Caco-2 (cell line): Measurements from ENCODE around the gene LDLRAD4. TPM values are rescaled to one million over a fixed set of nuclear protein-coding genes. Genes with fewer than 3 reads are reported as not detected.

Experiments used
- BruUV-seq: library from RNA; stranded (reverse); fragments of 400-500 nt; replicated peaks from 2 replicates; lab custom pipeline; 2021; lab: Mats Ljungman, UMichigan
- CTCF ChIA-PET: fragments of 300-600 bp; sonication (Branson Sonifier 250); formaldehyde crosslinking; loops from one replicate; lab custom pipeline; 2022; ENCODE audit warnings: antibody characterized with exemption; lab: Charles Lee
- POLR2A ChIA-PET: fragments of 300-600 bp; sonication (Branson Sonifier 250); formaldehyde crosslinking; loops from one replicate; lab custom pipeline; 2022; ENCODE audit warnings: antibody characterized with exemption; lab: Charles Lee
- DNase-seq, 2 experiments: peaks; one replicate each; pipeline versions ENCODE4 v3.0.0 to v3.0.0-alpha.2; 2020 to 2022
- H3K27me3 ChIP-seq: replicated peaks from 2 replicates; pipeline ENCODE4 v1.6.0; 2011; ENCODE audit warnings: low read length; ENCODE audit not compliant: control insufficient read depth, insufficient read depth
- H3K36me3 ChIP-seq: 2 replicates; pipeline ENCODE4 v1.5.1; 2011; ENCODE audit warnings: low read length; ENCODE audit not compliant: control insufficient read depth, insufficient read depth
- H3K4me1 ChIP-seq: fragments of 250-450 bp; sonication (Bioruptor Pico); 2 replicates; pipeline ENCODE4 v1.5.1; 2020; ENCODE audit warnings: mild to moderate bottlenecking
- H3K4me3 ChIP-seq: 2 replicates; pipeline ENCODE4 v1.5.1; 2011; ENCODE audit warnings: low read depth, mild to moderate bottlenecking, control low read depth, low read length
- H3K9me3 ChIP-seq: fragments of 250-450 bp; sonication (Bioruptor Pico); 2 replicates; pipeline ENCODE4 v1.5.1; 2020; ENCODE audit warnings: mild to moderate bottlenecking, moderate library complexity
- H3K27ac Mint-ChIP-seq: one replicate; pipeline ENCODE4 v1.8.0; 2022; ENCODE audit warnings: mixed read lengths; ENCODE audit not compliant: unreplicated experiment
- H3K27me3 Mint-ChIP-seq: one replicate; pipeline ENCODE4 v1.8.0; 2022; ENCODE audit warnings: mixed read lengths; ENCODE audit not compliant: insufficient read depth, unreplicated experiment
- H3K36me3 Mint-ChIP-seq: one replicate; pipeline ENCODE4 v1.8.0; 2022; ENCODE audit warnings: mild to moderate bottlenecking, mixed read lengths; ENCODE audit not compliant: insufficient read depth, unreplicated experiment
- H3K4me1 Mint-ChIP-seq: one replicate; pipeline ENCODE4 v1.8.0; 2022; ENCODE audit warnings: low read depth, mixed read lengths; ENCODE audit not compliant: unreplicated experiment
- H3K4me3 Mint-ChIP-seq: one replicate; pipeline ENCODE4 v1.8.0; 2022; ENCODE audit warnings: mild to moderate bottlenecking, moderate library complexity, mixed read lengths; ENCODE audit not compliant: unreplicated experiment
- H3K9me3 Mint-ChIP-seq: one replicate; pipeline ENCODE4 v1.8.0; 2022; ENCODE audit warnings: mixed read lengths; ENCODE audit not compliant: unreplicated experiment
- CTCF ChIP-seq, 2 experiments: fragments of 200-600 bp in 1 of 2; IDR thresholded peaks; 1 replicate in 1 of 2; 2 replicates in 1 of 2; pipeline versions ENCODE4 v1.5.1 to v1.8.0; 2011 to 2022; ENCODE audit warnings: antibody characterized with exemption in 1 of 2, control low read depth in 1 of 2, inconsistent platforms in 1 of 2, low read depth in 1 of 2, low read length in 1 of 2, mild to moderate bottlenecking in 1 of 2, moderate library complexity in 1 of 2; ENCODE audit not compliant: insufficient read depth in 1 of 2, severe bottlenecking in 1 of 2, unreplicated experiment in 1 of 2
- intact Hi-C: fragments of 100-400 bp; cut with micrococcal nuclease; formaldehyde crosslinking; loops from one replicate; pipeline ENCODE4 v1.10.0; 2022; ENCODE audit not compliant: unreplicated experiment
- total RNA-seq: library from RNA; stranded (reverse); gene quantifications from 2 replicates; pipeline ENCODE4 v1.2.3, GENCODE V29; 2022

Gene LDLRAD4
- total RNA-seq, 1 experiment from 2014 or later, result 1.2 TPM

- CTCF ChIA-PET, result no interaction called here
- Mint-ChIP-seq H3K9me3 (no peaks in the 10 kb centered on the region), H3K36me3 (no peaks in the 10 kb centered on the region), H3K27me3 (peaks cover 13% of the 10 kb centered on the region), H3K4me3 (no peak overlapping the region), H3K4me1 (no peaks in the 10 kb centered on the region), H3K27ac (no peak overlapping the region)
- Histone ChIP-seq H3K4me3 (no peak overlapping the region), H3K4me1 (no peaks in the 10 kb centered on the region), H3K36me3 (no peaks in the 10 kb centered on the region), H3K27me3 (no peaks in the 10 kb centered on the region; the same call in 1 of the 2 replicates), H3K9me3 (no peaks in the 10 kb centered on the region)
- POLR2A ChIA-PET, result no interaction called here
- BruUV-seq, result no TSS peak
- intact Hi-C loops, result no loop called here
- no peak for TF ChIP-seq CTCF (IDR thresholded peaks at IDR 0.05; ENCODE audit: insufficient read depth in 1 of 2, low read depth in 1 of 2, low read length in 1 of 2, severe bottlenecking in 1 of 2, unreplicated experiment in 1 of 2)
- no peak for DNase-seq
These were observed 176.2 kb downstream of the LDLRAD4 start for GRCh38 chr18:13394801-13395200.

- Mint-ChIP-seq H3K36me3 (no peaks in the 10 kb centered on the region), H3K9me3 (no peaks in the 10 kb centered on the region), H3K4me3 (no peak overlapping the region), H3K27me3 (peaks cover 13% of the 10 kb centered on the region), H3K4me1 (no peaks in the 10 kb centered on the region), H3K27ac (no peak overlapping the region)
- no TSS peak for BruUV-seq
- Histone ChIP-seq H3K9me3 (no peaks in the 10 kb centered on the region), H3K4me3 (no peak overlapping the region), H3K27me3 (no peaks in the 10 kb centered on the region; the same call in 1 of the 2 replicates), H3K36me3 (no peaks in the 10 kb centered on the region), H3K4me1 (no peaks in the 10 kb centered on the region)
- intact Hi-C loops, result no loop called here
- POLR2A ChIA-PET, result no interaction called here
- CTCF ChIA-PET, result interaction anchor here (0.8 kb wide), 1 partner anchor 147 kb away, joined by 3 read pairs; no protein-coding TSS in a partner anchor
- TF ChIP-seq CTCF (IDR thresholded peaks at IDR 0.05; ENCODE audit: insufficient read depth in 1 of 2, low read depth in 1 of 2, low read length in 1 of 2, severe bottlenecking in 1 of 2, unreplicated experiment in 1 of 2), result no peak
- DNase-seq, result no peak
These were observed 177.0 kb downstream of the LDLRAD4 start for GRCh38 chr18:13395577-13395976.

GRCh38 chr18:13397504-13398163 is 179.1 kb downstream of the LDLRAD4 start:
- intact Hi-C loops, result no loop called here
- ChIA-PET CTCF (no interaction called here), POLR2A (no interaction called here)
- no peak overlapping the region for H3K4me3 ChIP-seq
- no peak for TF ChIP-seq CTCF (IDR thresholded peaks at IDR 0.05; ENCODE audit: insufficient read depth in 1 of 2, low read depth in 1 of 2, low read length in 1 of 2, severe bottlenecking in 1 of 2, unreplicated experiment in 1 of 2)
- H3K4me1 ChIP-seq, result no peaks in the 10 kb centered on the region
- no peaks in the 10 kb centered on the region for H3K36me3 Mint-ChIP-seq
- BruUV-seq, result no TSS peak
- no peaks in the 10 kb centered on the region for H3K9me3 ChIP-seq
- H3K4me3 Mint-ChIP-seq, result no peak overlapping the region
- H3K9me3 Mint-ChIP-seq, result no peaks in the 10 kb centered on the region
- no peak overlapping the region for H3K27ac Mint-ChIP-seq
- peaks cover 10% of the 10 kb centered on the region for H3K27me3 Mint-ChIP-seq
- no peaks in the 10 kb centered on the region for H3K4me1 Mint-ChIP-seq
- no peaks in the 10 kb centered on the region; the same call in 1 of the 2 replicates for H3K27me3 ChIP-seq
- DNase-seq, result no peak
- H3K36me3 ChIP-seq, result no peaks in the 10 kb centered on the region
